ENCODE data around the gene RBBP8NL. TPM values are rescaled to one million over a fixed set of nuclear protein-coding genes. Genes with fewer than 3 reads are reported as not detected.
A peak's percentile ranks its signal among the peaks of the same experiment; 100 is the strongest.

Gene RBBP8NL
- total and polyA plus RNA-seq, 9 of the 15 experiments (the other 6 are each of a cell fraction or from before 2014, with no cell fraction given): not detected

DNA sequence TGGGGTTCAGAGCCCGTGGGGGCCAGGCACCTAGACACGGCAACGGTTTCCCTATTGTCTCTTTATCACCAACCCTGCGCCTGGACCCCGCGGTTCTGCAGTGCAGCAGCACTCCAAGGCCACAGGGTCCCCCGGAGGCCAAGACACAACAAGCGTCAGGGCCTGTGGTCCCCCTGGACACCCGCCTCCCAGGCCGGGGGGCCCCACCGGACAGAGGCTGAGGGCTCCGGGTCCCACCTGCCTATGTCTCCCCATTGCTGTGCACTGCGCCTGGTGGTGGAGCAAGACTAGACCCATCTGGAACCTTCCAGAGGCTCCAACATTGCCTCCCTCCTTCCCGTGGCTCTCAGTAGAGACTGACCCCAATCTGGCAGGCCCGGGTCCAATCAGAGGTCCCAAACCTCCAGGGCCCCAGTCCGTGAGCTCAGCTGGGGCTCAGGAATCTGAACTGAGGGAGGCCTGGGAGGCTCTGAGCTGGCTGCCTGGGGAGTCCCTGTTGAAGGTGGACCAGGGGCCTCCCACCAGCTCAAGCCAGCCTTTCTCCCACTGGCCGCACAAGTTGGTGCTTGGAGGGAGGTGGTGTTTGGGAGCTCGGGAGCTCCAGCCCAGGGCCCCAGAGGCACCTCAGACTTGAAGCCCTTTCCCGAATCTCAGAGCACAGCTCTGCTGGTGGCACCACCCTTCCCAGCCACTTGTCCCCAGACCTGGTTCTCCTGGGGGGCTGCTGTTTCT, 39.6 kb upstream of the RBBP8NL start:
- no peak overlapping the region for H3K4me3 ChIP-seq
- no peak for TF ChIP-seq EHMT2 (IDR thresholded peaks at IDR 0.05)
- no peak for TF ChIP-seq HIVEP1 (CRISPR knock-in tag; IDR thresholded peaks at IDR 0.05)
- TF ChIP-seq, protein P1, sequence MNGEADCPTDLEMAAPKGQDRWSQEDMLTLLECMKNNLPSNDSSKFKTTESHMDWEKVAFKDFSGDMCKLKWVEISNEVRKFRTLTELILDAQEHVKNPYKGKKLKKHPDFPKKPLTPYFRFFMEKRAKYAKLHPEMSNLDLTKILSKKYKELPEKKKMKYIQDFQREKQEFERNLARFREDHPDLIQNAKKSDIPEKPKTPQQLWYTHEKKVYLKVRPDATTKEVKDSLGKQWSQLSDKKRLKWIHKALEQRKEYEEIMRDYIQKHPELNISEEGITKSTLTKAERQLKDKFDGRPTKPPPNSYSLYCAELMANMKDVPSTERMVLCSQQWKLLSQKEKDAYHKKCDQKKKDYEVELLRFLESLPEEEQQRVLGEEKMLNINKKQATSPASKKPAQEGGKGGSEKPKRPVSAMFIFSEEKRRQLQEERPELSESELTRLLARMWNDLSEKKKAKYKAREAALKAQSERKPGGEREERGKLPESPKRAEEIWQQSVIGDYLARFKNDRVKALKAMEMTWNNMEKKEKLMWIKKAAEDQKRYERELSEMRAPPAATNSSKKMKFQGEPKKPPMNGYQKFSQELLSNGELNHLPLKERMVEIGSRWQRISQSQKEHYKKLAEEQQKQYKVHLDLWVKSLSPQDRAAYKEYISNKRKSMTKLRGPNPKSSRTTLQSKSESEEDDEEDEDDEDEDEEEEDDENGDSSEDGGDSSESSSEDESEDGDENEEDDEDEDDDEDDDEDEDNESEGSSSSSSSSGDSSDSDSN (IDR thresholded peaks at IDR 0.05; ENCODE audit: borderline replicate concordance in 1 of 2, low read depth in 2 of 2, low read length in 2 of 2): 0 out of 4 replicates have a peak, but pooled peaks of 1 of the 2 experiments have one; percentile 47
- no TSS peak for BruUV-seq (replicated peaks)
- FAIRE-seq (no peak), DNase-seq (ENCODE audit: extremely low read depth in 1 of 4, low spot score in 3 of 4) (no peak), ATAC-seq (peak; percentile 45)
- H3K9me3 ChIP-seq (replicated peaks; ENCODE audit: control insufficient read depth, insufficient read depth, low read depth, low read length): no peaks in the 10 kb centered on the region
- no peaks in the 10 kb centered on the region for H3K79me2 ChIP-seq (ENCODE audit: control insufficient read depth, insufficient read depth, low read length)
- 21% methylated on average over 19 of the region's 19 CpGs for WGBS (ENCODE audit: insufficient coverage, low coverage, missing lambda C conversion rate)
- no peak overlapping the region for H2AFZ ChIP-seq (ENCODE audit: low read depth, low read length)
- no peaks in the 10 kb centered on the region; the same call in 1 of the 2 replicates for H4K20me1 ChIP-seq (replicated peaks; ENCODE audit: control insufficient read depth, insufficient read depth, low read length)
- in situ Hi-C loops (cut with MboI) (no loop called here), intact Hi-C loops (cut with micrococcal nuclease) (no loop called here)
- H3K4me2 ChIP-seq (ENCODE audit: insufficient read depth, low read length): no peak overlapping the region
- H3K27me3 ChIP-seq (ENCODE audit: control insufficient read depth in 2 of 2, insufficient read depth in 2 of 2, low read length in 2 of 2): peaks cover 8 to 68% of the 10 kb centered on the region in 2 experiments; a peak in 4 of 5 replicates
- ChIA-PET POLR2A (interaction anchor here (0.6 to 1.2 kb wide), 2 partner anchors 8 to 10 kb away, joined by 3 to 7 read pairs; no protein-coding TSS in a partner anchor), CTCF (ENCODE audit: low intra/inter-chr PET ratio) (no interaction called here)
- no peaks in the 10 kb centered on the region for H3K9me1 ChIP-seq (ENCODE audit: control insufficient read depth, insufficient read depth, low read length)
- H3K9ac ChIP-seq (ENCODE audit: insufficient read depth in 1 of 2, low read depth in 2 of 2, low read length in 2 of 2): peak overlapping the region in 1 of 2 experiments; percentile 52; a peak in 2 of 4 replicates
- H3K4me1 ChIP-seq (replicated peaks in 1 of 2; ENCODE audit: control insufficient read depth in 2 of 2, insufficient read depth in 2 of 2, low read length in 2 of 2): peaks cover 0 to 62% of the 10 kb centered on the region in 2 experiments; a peak in 2 of 5 replicates
- H3K27ac ChIP-seq (ENCODE audit: extremely low read depth, low read depth, low read length): no peak overlapping the region
- no peaks in the 10 kb centered on the region for H3K36me3 ChIP-seq (ENCODE audit: control insufficient read depth, insufficient read depth, low read length)

Measured in K562 (cell line).